ENCODE data around the gene CCDC167.
"Not testable (repeated sequence)": the region's sequence is repeated elsewhere in the genome, so short reads cannot be mapped to it uniquely, and the experiment has no call there.

CCDC167 gene

GRCh38 chr6:37459981-37460800 is 39.5 kb downstream of the CCDC167 start:
- no peak for DNase-seq

- DNase-seq, result no peak
These were observed 42.7 kb downstream of the CCDC167 start for GRCh38 chr6:37456816-37457560.

GRCh38 chr6:37456126-37456525 is 43.6 kb downstream of the CCDC167 start:
- no peak for DNase-seq

GRCh38 chr6:37454420-37455140 is 45.1 kb downstream of the CCDC167 start:
- no peak for DNase-seq

- no peak for DNase-seq
These were observed 47.2 kb downstream of the CCDC167 start for GRCh38 chr6:37452522-37452921.

- no peak for DNase-seq
These were observed 48.1 kb downstream of the CCDC167 start for GRCh38 chr6:37451441-37452193.

GRCh38 chr6:37449984-37450383 is 49.7 kb downstream of the CCDC167 start:
- no peak for DNase-seq

- DNase-seq, result not testable (repeated sequence)
These were observed 56.5 kb downstream of the CCDC167 start for GRCh38 chr6:37443216-37443542.

GRCh38 chr6:37442416-37443215 is 57.1 kb downstream of the CCDC167 start:
- no peak for DNase-seq

- no peak for DNase-seq
These were observed 58.0 kb downstream of the CCDC167 start for GRCh38 chr6:37441651-37442050.

GRCh38 chr6:37438930-37439329 is 60.8 kb downstream of the CCDC167 start:
- DNase-seq, result no peak

GRCh38 chr6:37435816-37436215 is 63.9 kb downstream of the CCDC167 start:
- no peak for DNase-seq

GRCh38 chr6:37435373-37435772 is 64.3 kb downstream of the CCDC167 start:
- no peak for DNase-seq

- peak; percentile 43 for DNase-seq
These were observed 65.9 kb downstream of the CCDC167 start for GRCh38 chr6:37433657-37434271.
